NB4 (cell line): ENCODE data around the gene SLC9A3.

Experiments
- DNase-seq: peaks from one replicate; pipeline ENCODE4 v3.0.0; 2010; ENCODE audit warnings: low read depth
- H3K4me3 ChIP-seq: one replicate; pipeline ENCODE4 v1.5.1; 2011; ENCODE audit warnings: mild to moderate bottlenecking, low read depth, low read length, moderate library complexity
- MYC ChIP-seq: IDR thresholded peaks from 2 replicates; pipeline ENCODE4 v1.6.1; 2011; ENCODE audit warnings: low read depth, low read length
- POLR2A ChIP-seq: IDR thresholded peaks from 2 replicates; pipeline ENCODE4 v1.6.1; 2011; ENCODE audit warnings: mild to moderate bottlenecking; ENCODE audit not compliant: insufficient read length; ENCODE audit errors: extremely low read depth
- TF ChIP-seq, protein P1 (sequence below): IDR thresholded peaks from 2 replicates; pipeline ENCODE4 v1.6.1; 2011; ENCODE audit warnings: low read depth, low read length
- TF ChIP-seq, protein P2 (sequence below): IDR thresholded peaks from one replicate; pipeline ENCODE4 v1.5.1; 2012; ENCODE audit warnings: low read depth, low read length

Gene SLC9A3

DNA sequence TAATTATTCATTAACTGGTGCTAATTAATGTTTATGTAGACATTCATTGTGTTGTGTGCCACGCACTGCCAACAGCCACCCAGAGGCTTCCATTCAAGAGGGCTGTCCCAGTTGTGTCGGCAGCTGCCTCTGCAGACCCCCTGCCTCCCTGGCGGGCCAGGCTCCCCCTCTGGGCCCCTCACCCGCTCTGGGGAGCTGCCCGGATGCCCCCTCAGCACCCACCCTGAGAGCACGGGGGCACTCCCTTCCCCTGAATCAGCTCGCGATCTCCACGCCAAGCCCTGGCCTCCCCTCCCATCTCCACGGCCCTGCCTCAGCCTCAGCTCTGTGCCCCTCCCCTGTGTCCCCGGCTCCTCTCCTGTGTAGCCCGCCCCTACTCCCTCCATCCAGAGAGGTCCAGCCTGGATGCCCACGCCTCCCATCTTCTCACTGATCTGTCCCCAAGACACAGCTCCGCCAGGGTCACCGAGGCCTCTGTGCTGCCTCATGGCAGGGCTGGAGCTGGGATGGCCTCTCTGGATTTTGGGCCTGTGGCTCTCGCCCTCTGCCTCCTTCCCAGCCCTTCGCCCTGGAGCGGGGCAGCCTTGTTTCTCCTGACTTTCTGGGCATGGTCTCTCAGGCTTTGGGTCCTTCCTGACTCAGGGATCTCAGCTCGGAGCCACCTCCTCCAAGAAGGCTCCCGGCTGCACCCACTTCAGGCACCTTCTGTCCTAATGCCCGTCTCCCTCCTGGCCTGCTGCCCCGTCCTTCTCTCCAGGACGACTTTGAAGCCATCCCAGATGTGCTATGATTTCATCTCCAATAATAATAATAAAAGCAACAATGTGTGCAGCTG is 16.0 kb upstream of the SLC9A3 start:
- DNase-seq = no peak
- H3K4me3 ChIP-seq = no peak overlapping the region
- TF ChIP-seq, protein P1, sequence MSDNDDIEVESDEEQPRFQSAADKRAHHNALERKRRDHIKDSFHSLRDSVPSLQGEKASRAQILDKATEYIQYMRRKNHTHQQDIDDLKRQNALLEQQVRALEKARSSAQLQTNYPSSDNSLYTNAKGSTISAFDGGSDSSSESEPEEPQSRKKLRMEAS = no peak
- TF ChIP-seq POLR2A = no peak
- TF ChIP-seq, protein P2, sequence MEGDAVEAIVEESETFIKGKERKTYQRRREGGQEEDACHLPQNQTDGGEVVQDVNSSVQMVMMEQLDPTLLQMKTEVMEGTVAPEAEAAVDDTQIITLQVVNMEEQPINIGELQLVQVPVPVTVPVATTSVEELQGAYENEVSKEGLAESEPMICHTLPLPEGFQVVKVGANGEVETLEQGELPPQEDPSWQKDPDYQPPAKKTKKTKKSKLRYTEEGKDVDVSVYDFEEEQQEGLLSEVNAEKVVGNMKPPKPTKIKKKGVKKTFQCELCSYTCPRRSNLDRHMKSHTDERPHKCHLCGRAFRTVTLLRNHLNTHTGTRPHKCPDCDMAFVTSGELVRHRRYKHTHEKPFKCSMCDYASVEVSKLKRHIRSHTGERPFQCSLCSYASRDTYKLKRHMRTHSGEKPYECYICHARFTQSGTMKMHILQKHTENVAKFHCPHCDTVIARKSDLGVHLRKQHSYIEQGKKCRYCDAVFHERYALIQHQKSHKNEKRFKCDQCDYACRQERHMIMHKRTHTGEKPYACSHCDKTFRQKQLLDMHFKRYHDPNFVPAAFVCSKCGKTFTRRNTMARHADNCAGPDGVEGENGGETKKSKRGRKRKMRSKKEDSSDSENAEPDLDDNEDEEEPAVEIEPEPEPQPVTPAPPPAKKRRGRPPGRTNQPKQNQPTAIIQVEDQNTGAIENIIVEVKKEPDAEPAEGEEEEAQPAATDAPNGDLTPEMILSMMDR = no peak
- no peak for TF ChIP-seq MYC

DNA sequence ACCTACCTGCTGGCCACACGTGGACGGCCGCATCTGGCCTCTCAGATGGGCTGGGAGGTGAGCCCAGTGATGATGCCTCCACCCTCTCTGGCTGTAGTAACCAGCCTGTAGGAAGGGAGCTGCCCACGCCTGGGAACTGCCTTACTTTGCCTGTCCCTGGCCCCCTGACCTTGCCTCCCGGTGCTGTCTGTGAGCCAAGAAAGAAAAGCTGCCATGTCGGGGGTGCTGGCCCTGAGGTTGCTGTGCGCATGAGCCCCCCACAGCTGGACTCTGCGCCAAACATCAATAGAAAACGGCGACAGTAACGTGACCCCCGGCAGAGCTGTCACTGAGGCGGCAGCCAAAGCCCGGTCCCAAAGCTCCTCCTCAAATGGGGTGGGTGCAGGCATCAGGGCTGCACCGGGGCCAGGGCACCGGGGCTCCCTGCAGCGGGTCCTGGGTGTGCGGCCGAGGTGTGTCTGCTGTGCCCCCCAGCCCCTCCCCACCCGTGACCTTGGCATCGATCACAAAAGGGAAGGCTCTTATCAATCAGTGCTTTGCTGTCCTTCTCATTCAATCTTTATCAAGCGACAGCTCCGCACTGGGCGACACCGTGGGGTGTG is 15.3 kb upstream of the SLC9A3 start:
- no peak for DNase-seq
- no peak overlapping the region for H3K4me3 ChIP-seq
- TF ChIP-seq, protein P2 = no peak
- TF ChIP-seq, protein P1 = no peak
- TF ChIP-seq MYC = no peak
- TF ChIP-seq POLR2A = no peak

DNA sequence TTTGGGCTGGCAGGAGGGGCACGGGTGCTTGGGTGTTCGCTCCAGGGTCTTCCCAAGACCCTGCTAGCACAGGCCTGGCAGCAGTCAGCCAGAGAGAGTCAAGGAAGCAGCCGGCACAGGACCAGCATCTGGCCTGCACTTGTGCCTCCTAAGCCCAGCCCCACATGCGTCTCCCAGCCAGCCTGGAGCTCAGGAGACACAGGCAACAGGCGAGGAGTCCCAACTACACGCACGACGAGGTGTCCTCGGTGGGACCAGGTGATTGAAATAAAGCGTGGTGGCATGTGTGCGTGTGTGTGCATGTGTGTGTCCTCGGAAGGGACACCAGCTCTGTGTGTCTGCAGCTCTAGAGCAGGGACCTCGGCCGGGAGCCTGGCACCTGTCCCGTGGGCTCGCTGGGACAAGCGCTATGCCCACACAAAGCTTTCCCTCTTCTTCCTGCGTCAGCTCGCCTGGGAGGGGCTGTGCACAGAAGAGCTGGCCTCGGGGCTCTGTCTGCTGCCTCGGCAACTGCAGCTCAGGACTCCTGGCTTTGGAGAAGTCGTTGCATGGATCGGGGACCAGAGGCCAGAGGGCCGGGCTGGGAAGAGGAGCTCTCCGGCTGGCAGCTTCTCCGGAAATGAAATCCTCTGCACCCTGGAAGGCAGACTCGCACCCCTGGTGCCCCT is 14.7 kb upstream of the SLC9A3 start:
- no peak for TF ChIP-seq MYC
- TF ChIP-seq, protein P2 = no peak
- no peak for DNase-seq
- no peak overlapping the region for H3K4me3 ChIP-seq

DNA sequence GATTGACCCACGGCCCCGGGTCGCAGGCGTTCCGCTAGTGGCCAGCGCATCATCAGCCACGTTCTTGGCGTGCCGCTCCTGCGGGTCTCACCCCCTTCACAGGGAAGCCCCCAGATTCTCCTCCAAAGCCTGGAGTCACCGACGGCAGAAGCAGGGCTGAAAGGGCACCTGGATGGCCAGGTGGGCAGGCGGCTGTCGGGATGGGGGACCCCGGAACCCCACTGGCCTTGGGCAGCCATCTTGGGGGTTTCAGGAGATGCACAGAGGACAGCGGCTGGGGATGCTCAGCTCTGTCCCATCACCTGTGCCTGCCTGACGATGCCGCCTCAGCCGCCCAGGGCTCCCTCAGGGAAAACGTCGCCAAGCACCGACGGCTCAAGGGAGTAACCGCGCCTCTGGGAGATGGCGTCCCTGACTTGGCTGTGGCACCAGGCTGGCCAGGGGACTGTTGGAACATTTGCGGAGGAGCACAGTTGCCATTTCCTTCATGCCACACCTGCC is 14.1 kb upstream of the SLC9A3 start:
- TF ChIP-seq, protein P1 = no peak
- TF ChIP-seq MYC = no peak
- TF ChIP-seq, protein P2 = no peak
- no peak for TF ChIP-seq POLR2A
- H3K4me3 ChIP-seq = no peak overlapping the region

DNA sequence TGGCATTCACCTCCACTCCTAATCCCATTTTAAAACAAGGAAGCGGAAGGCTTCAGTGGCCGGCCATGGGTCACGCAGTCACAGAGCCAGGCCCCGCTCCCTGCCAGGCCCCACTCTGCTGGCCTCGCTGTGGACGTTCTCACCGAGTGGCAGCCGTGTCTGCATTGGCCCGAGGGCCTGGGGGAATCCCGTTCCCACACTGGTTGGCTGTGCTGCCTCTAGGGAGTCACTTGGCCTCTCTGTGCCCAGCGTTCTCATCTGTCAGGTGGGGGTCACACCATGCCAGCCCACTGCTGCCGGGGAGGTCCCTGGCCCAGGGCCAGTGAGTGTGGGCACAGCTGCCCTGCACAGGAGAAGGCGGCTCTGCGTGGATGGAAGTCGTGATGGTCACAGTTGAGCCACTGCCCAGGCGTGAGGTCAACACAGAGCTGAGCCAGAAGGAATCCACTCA is 13.4 kb upstream of the SLC9A3 start:
- H3K4me3 ChIP-seq = no peak overlapping the region
- TF ChIP-seq, protein P1 = no peak
- no peak for DNase-seq

More for the DNA sequence above, 14.1 kb upstream of the SLC9A3 start:
- no peak for DNase-seq

DNA sequence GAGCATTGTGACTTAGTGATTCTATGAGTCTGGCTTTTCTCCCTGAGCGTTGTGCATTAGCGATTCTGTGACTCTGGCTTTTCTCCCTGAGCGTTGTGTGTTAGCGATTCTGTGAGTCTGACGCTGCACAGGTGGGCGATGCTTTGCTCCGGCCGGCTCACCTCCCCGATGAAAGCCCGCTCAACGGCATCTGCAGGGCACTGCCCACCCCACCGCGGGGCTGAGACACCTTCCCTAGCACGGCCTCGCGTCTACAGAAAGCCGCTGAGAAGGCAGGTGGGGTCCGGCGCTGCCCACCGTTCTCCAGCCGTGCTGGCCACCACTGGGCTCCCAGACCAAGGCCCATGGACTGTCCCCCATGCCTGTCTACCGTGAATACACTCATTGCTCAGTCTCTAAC is 12.8 kb upstream of the SLC9A3 start:
- H3K4me3 ChIP-seq = no peak overlapping the region
- TF ChIP-seq POLR2A = no peak
- TF ChIP-seq, protein P1 = no peak
- no peak for TF ChIP-seq MYC
- TF ChIP-seq, protein P2 = no peak
- no peak for DNase-seq
